Measurements from ENCODE around the gene AGXT2. TPM values are rescaled to one million over a fixed set of nuclear protein-coding genes. Genes with fewer than 3 reads are reported as not detected.

The AGXT2 gene
- total and polyA plus RNA-seq, 2 donors (not counting 3 experiments of a cell fraction or from before 2014, with no cell fraction given): not detected

- intact Hi-C loops (cut with micrococcal nuclease): no loop called here
- no peak overlapping the region for H3K9ac ChIP-seq (replicated peaks; ENCODE audit: extremely low read depth, insufficient read depth, low read length)
- no peaks in the 10 kb centered on the region for H3K4me1 ChIP-seq (ENCODE audit: control insufficient read depth, extremely low read depth, insufficient read depth, low read length)
- dilution Hi-C loops (cut with MboI; ENCODE audit: extremely low pct_ligation_motif_present, low sequenced_read_pairs): no loop called here
- H3K9me1 ChIP-seq (replicated peaks; ENCODE audit: control insufficient read depth, extremely low read depth, insufficient read depth, low read length): no peaks in the 10 kb centered on the region
- H3K79me2 ChIP-seq (ENCODE audit: control insufficient read depth, insufficient read depth, low read length): no peaks in the 10 kb centered on the region
- TF ChIP-seq FOS (IDR thresholded peaks at IDR 0.05; ENCODE audit: borderline replicate concordance, insufficient read depth, low read length): no peak
- TF ChIP-seq GATA2 (IDR thresholded peaks at IDR 0.05; ENCODE audit: insufficient read depth, insufficient read length, low read depth, low read length): no peak
- TF ChIP-seq POLR2A (IDR thresholded peaks at IDR 0.05; ENCODE audit: low read depth, low read length): no peak
- no peak for TF ChIP-seq CTCF (IDR thresholded peaks at IDR 0.05; ENCODE audit: extremely low read depth in 1 of 2, insufficient read depth in 1 of 2, low read depth in 1 of 2, low read length in 2 of 2)
- no peak for TF ChIP-seq POLR2AphosphoS5 (IDR thresholded peaks at IDR 0.05; ENCODE audit: insufficient read depth, low read depth, low read length)
- ChIA-PET CTCF (no interaction called here), POLR2A (no interaction called here)
- no peak for DNase-seq (ENCODE audit: low read depth, low spot score)
- peaks cover 7 to 9% of the 10 kb centered on the region in 2 experiments for H3K27me3 ChIP-seq (ENCODE audit: control insufficient read depth in 2 of 2, insufficient read depth in 2 of 2, low read length in 2 of 2)
- FAIRE-seq: no peak
- no TSS peak for BruUV-seq (replicated peaks)
- H3K9me3 ChIP-seq (replicated peaks; ENCODE audit: control insufficient read depth, insufficient read depth, low read length): no peaks in the 10 kb centered on the region
- H3K4me2 ChIP-seq (ENCODE audit: insufficient read depth, low read length): no peak overlapping the region
- H3K36me3 ChIP-seq (ENCODE audit: control insufficient read depth in 2 of 2, extremely low read depth in 1 of 2, insufficient read depth in 2 of 2, low read length in 2 of 2): no peaks in the 10 kb centered on the region
- H3K4me3 ChIP-seq (replicated peaks in 1 of 3; ENCODE audit: insufficient read depth in 1 of 3, low read depth in 1 of 3, low read length in 3 of 3): no peak overlapping the region
- no peak overlapping the region for H3K27ac ChIP-seq (ENCODE audit: insufficient read depth, low read depth, low read length)
- H4K20me1 ChIP-seq (replicated peaks; ENCODE audit: control insufficient read depth, extremely low read depth, insufficient read depth, low read length): no peaks in the 10 kb centered on the region
- no peak overlapping the region for H2AFZ ChIP-seq (ENCODE audit: low read depth, low read length)
Observed at GRCh38 chr5:34991486-34992238, 56.1 kb downstream of the AGXT2 start.

- H3K27ac ChIP-seq (ENCODE audit: insufficient read depth, low read depth, low read length): no peak overlapping the region
- no peaks in the 10 kb centered on the region for H3K9me3 ChIP-seq (replicated peaks; ENCODE audit: control insufficient read depth, insufficient read depth, low read length)
- dilution Hi-C loops (cut with MboI; ENCODE audit: extremely low pct_ligation_motif_present, low sequenced_read_pairs) (no loop called here), intact Hi-C loops (cut with micrococcal nuclease) (no loop called here)
- H3K4me1 ChIP-seq (ENCODE audit: control insufficient read depth, extremely low read depth, insufficient read depth, low read length): no peaks in the 10 kb centered on the region
- POLR2A ChIA-PET: no interaction called here
- DNase-seq (ENCODE audit: low read depth, low spot score): no peak
- H3K9ac ChIP-seq (replicated peaks; ENCODE audit: extremely low read depth, insufficient read depth, low read length): no peak overlapping the region
- CTCF ChIA-PET: interaction anchor here (0.9 kb wide), 1 partner anchor 16 kb away, joined by 3 read pairs; no protein-coding TSS in a partner anchor
- no peak overlapping the region for H3K4me2 ChIP-seq (ENCODE audit: insufficient read depth, low read length)
- H4K20me1 ChIP-seq (replicated peaks; ENCODE audit: control insufficient read depth, extremely low read depth, insufficient read depth, low read length): no peaks in the 10 kb centered on the region
- H2AFZ ChIP-seq (ENCODE audit: low read depth, low read length): no peak overlapping the region
- no peak overlapping the region for H3K4me3 ChIP-seq (replicated peaks in 1 of 3; ENCODE audit: insufficient read depth in 1 of 3, low read depth in 1 of 3, low read length in 3 of 3)
- H3K27me3 ChIP-seq (ENCODE audit: control insufficient read depth in 2 of 2, insufficient read depth in 2 of 2, low read length in 2 of 2): no peaks in the 10 kb centered on the region
- no peaks in the 10 kb centered on the region for H3K36me3 ChIP-seq (ENCODE audit: control insufficient read depth in 2 of 2, extremely low read depth in 1 of 2, insufficient read depth in 2 of 2, low read length in 2 of 2)
- no peaks in the 10 kb centered on the region for H3K79me2 ChIP-seq (ENCODE audit: control insufficient read depth, insufficient read depth, low read length)
- BruUV-seq (replicated peaks): no TSS peak
- no peak for FAIRE-seq
- no peaks in the 10 kb centered on the region for H3K9me1 ChIP-seq (replicated peaks; ENCODE audit: control insufficient read depth, extremely low read depth, insufficient read depth, low read length)
- TF ChIP-seq MAX (IDR thresholded peaks at IDR 0.05; ENCODE audit: insufficient read depth, insufficient read length): no peak
- no peak for TF ChIP-seq CTCF (IDR thresholded peaks at IDR 0.05; ENCODE audit: extremely low read depth in 1 of 2, insufficient read depth in 1 of 2, low read depth in 1 of 2, low read length in 2 of 2)
- no peak for TF ChIP-seq POLR2A (IDR thresholded peaks at IDR 0.05; ENCODE audit: low read depth, low read length)
- no peak for TF ChIP-seq EZH2 (IDR thresholded peaks at IDR 0.05; ENCODE audit: borderline replicate concordance, low read depth, low read length, severe bottlenecking)
- no peak for TF ChIP-seq JUN (IDR thresholded peaks at IDR 0.05; ENCODE audit: borderline replicate concordance, insufficient read depth, insufficient read length, low read depth)
Observed at GRCh38 chr5:34986965-34987364, 60.8 kb downstream of the AGXT2 start.

Data from endothelial cell of umbilical vein (primary cell).